Peyer's patch (tissue), 4 donors: ENCODE measurements around the gene GMPR2. TPM values are rescaled to one million over a fixed set of nuclear protein-coding genes. Genes with fewer than 3 reads are reported as not detected.

Experiments
- DNase-seq, 3 donors: peaks; one replicate each; pipeline ENCODE4 v3.0.0-alpha.2; 2017 to 2019
- H3K27ac ChIP-seq, 4 donors: fragments of 200-600 bp; sonication (generic); one replicate each; pipeline ENCODE4 v1.5.1; 2016 to 2019
- H3K27me3 ChIP-seq, 2 donors: fragments of 200-600 bp; sonication (generic); one replicate each; pipeline ENCODE4 v1.5.1; 2019
- H3K36me3 ChIP-seq, 3 donors: fragments of 200-600 bp; sonication (generic); one replicate each; pipeline ENCODE4 v1.5.1; 2016 to 2019
- H3K4me1 ChIP-seq, 4 donors: fragments of 200-600 bp; sonication (generic); one replicate each; pipeline ENCODE4 v1.5.1; 2016 to 2019
- H3K4me3 ChIP-seq, 4 donors: fragments of 200-600 bp; sonication (generic); 1 replicate in 3 of 4; 2 replicates in 1 of 4; pipeline ENCODE4 v1.5.1; 2016 to 2019; ENCODE audit warnings: mild to moderate bottlenecking in 1 of 4
- H3K9me3 ChIP-seq, 4 donors: fragments of 200-600 bp; sonication (generic); one replicate each; pipeline ENCODE4 v1.5.1; 2016 to 2019; ENCODE audit warnings: mild to moderate bottlenecking in 1 of 4
- CTCF ChIP-seq, 6 experiments: fragments of 450-650 bp in 4 of 6; fragments of 200-600 bp in 2 of 6; sonication (generic) in 1 of 6; IDR thresholded peaks; one replicate each; pipeline ENCODE4 v1.5.1; 2017 to 2019; ENCODE audit warnings: antibody characterized with exemption in 6 of 6, mild to moderate bottlenecking in 3 of 6, moderate library complexity in 1 of 6
- POLR2A ChIP-seq, 2 donors: fragments of 450-650 bp; IDR thresholded peaks; one replicate each; pipeline ENCODE4 v1.5.1; 2017; ENCODE audit warnings: antibody characterized with exemption in 2 of 2, mild to moderate bottlenecking in 2 of 2, moderate library complexity in 2 of 2
- total RNA-seq, 4 donors: library from RNA; depleted of rRNA; stranded (reverse); fragments of >200 nt; gene quantifications; one replicate each; pipeline ENCODE4 v1.1.0, GENCODE V29; 2016

The GMPR2 gene
- total RNA-seq, 4 donors from 2014 or later = 52.7 to 59.4 (median 55.3) TPM

DNA sequence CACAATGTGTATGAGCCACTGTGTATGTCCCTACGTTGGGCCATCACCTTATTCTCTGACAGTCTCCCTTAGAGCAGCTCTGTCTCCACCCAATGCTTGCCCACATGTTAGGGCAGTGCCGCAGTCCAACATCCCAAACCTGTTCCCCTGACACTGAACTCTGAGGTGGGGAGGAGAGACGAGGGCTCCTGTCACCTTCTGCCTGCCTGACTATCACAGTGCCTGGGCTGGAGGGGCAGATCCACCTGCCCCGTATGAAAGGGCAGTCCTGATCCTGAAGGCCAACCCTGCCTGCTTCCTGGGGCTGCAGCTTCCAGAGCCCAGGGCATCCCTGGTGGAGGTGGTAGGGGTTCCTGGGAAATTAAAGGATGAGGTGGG is 28.0 kb downstream of the GMPR2 start:
- H3K4me1 ChIP-seq = no peaks in the 10 kb centered on the region
- no peaks in the 10 kb centered on the region for H3K9me3 ChIP-seq
- H3K27me3 ChIP-seq = no peaks in the 10 kb centered on the region
- no peak overlapping the region for H3K27ac ChIP-seq
- no peak for DNase-seq
- TF ChIP-seq CTCF (IDR thresholded peaks at IDR 0.05) (no peak), POLR2A (IDR thresholded peaks at IDR 0.05) (no peak)
- H3K4me3 ChIP-seq = no peak overlapping the region
- H3K36me3 ChIP-seq = peaks cover 0 to 11% (median 0%) of the 10 kb centered on the region in 3 donors

- no peak for DNase-seq
- no peaks in the 10 kb centered on the region for H3K4me1 ChIP-seq
- H3K27me3 ChIP-seq = no peaks in the 10 kb centered on the region
- H3K27ac ChIP-seq = no peak overlapping the region
- TF ChIP-seq POLR2A (IDR thresholded peaks at IDR 0.05) (no peak), CTCF (IDR thresholded peaks at IDR 0.05) (no peak)
- no peak overlapping the region for H3K4me3 ChIP-seq
- H3K36me3 ChIP-seq = peaks cover 0 to 17% (median 0%) of the 10 kb centered on the region in 3 donors
- no peaks in the 10 kb centered on the region for H3K9me3 ChIP-seq
Observed at GRCh38 chr14:24261256-24261968, 28.7 kb downstream of the GMPR2 start.

- Histone ChIP-seq H3K4me3 (no peak overlapping the region), H3K27ac (no peak overlapping the region), H3K4me1 (no peaks in the 10 kb centered on the region), H3K27me3 (no peaks in the 10 kb centered on the region), H3K36me3 (peaks cover 0 to 22% (median 0%) of the 10 kb centered on the region in 3 donors), H3K9me3 (no peaks in the 10 kb centered on the region)
- DNase-seq = no peak
- TF ChIP-seq POLR2A (IDR thresholded peaks at IDR 0.05) = no peak
- TF ChIP-seq CTCF (IDR thresholded peaks at IDR 0.05) = no peak
Observed at GRCh38 chr14:24261969-24262327, 29.2 kb downstream of the GMPR2 start.

GRCh38 chr14:24262821-24263733 is 30.3 kb downstream of the GMPR2 start, which contains the start of gene TGM1:
Gene TGM1, minus strand, starts transcription at chr14:24263177. Its CDS starts 825 bp downstream, at chr14:24262352.
- no peak within 1 kb of the TSS for H3K27ac ChIP-seq
- H3K36me3 ChIP-seq = peaks cover 0 to 34% (median 0%) of the 10 kb centered on the region in 3 donors
- TF ChIP-seq POLR2A (IDR thresholded peaks at IDR 0.05) (no peak), CTCF (IDR thresholded peaks at IDR 0.05) (no peak)

GRCh38 chr14:24263848-24264247 is 31.1 kb downstream of the GMPR2 start:
- Histone ChIP-seq H3K27me3 (no peaks in the 10 kb centered on the region), H3K36me3 (peaks cover 0 to 32% (median 0%) of the 10 kb centered on the region in 3 donors), H3K4me1 (no peaks in the 10 kb centered on the region), H3K27ac (no peak overlapping the region), H3K4me3 (no peak overlapping the region), H3K9me3 (no peaks in the 10 kb centered on the region)
- TF ChIP-seq POLR2A (IDR thresholded peaks at IDR 0.05) = no peak
- TF ChIP-seq CTCF (IDR thresholded peaks at IDR 0.05) = no peak
- DNase-seq = peak in 1 of 3 donors; percentile 25

More at GRCh38 chr14:24262821-24263733, 30.3 kb downstream of the GMPR2 start, which contains the start of gene TGM1:
- Histone ChIP-seq H3K27me3 (no peaks in the 10 kb centered on the region), H3K9me3 (no peaks in the 10 kb centered on the region), H3K4me1 (no peaks in the 10 kb centered on the region), H3K4me3 (no peak within 1 kb of the TSS)
- no peak for DNase-seq
